GM13977 (cell line): Measurements from ENCODE around the gene TMEM74B.

ENCODE experiments used
- DNase-seq: peaks from one replicate; pipeline ENCODE4 v3.0.0; 2012; ENCODE audit warnings: low spot score
- in situ Hi-C: fragments of 300-500 bp; cut with MboI; formaldehyde crosslinking; loops from one replicate; pipeline ENCODE4 v1.12.0; 2022; ENCODE audit warnings: low sequenced_read_pairs, low pct_unique_long_range_greater_than_20kb, mixed read lengths, inconsistent platforms; ENCODE audit not compliant: unreplicated experiment
- TF ChIP-seq, protein P1 (sequence below): IDR thresholded peaks from 2 replicates; pipeline ENCODE4 v1.5.1; 2012; ENCODE audit warnings: mild to moderate bottlenecking, control low read depth; ENCODE audit not compliant: insufficient read depth; ENCODE audit errors: extremely low read depth, missing control alignments

The TMEM74B gene

DNA sequence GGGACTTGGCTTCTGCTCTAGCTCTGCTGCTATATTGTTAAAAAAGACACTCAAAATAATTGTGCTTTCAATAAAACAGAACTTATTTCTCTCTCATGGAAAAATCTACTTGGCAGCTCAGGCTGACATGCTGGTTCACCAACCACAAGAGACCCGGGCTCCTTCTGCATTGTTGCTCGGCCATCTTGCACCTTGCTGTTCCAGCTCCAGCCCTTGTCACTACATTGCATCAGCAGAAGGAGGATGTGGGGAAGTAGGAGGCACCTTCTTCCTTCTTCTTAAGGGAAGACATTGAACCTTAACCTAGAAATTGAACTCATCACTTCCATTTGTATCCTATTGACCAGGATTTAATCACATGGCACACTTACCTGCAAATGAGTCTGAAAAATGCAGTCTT is 11.9 kb upstream of the TMEM74B start:
- DNase-seq, result no peak
- in situ Hi-C loops, result no loop called here
- TF ChIP-seq, protein P1, sequence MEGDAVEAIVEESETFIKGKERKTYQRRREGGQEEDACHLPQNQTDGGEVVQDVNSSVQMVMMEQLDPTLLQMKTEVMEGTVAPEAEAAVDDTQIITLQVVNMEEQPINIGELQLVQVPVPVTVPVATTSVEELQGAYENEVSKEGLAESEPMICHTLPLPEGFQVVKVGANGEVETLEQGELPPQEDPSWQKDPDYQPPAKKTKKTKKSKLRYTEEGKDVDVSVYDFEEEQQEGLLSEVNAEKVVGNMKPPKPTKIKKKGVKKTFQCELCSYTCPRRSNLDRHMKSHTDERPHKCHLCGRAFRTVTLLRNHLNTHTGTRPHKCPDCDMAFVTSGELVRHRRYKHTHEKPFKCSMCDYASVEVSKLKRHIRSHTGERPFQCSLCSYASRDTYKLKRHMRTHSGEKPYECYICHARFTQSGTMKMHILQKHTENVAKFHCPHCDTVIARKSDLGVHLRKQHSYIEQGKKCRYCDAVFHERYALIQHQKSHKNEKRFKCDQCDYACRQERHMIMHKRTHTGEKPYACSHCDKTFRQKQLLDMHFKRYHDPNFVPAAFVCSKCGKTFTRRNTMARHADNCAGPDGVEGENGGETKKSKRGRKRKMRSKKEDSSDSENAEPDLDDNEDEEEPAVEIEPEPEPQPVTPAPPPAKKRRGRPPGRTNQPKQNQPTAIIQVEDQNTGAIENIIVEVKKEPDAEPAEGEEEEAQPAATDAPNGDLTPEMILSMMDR, result no peak

DNA sequence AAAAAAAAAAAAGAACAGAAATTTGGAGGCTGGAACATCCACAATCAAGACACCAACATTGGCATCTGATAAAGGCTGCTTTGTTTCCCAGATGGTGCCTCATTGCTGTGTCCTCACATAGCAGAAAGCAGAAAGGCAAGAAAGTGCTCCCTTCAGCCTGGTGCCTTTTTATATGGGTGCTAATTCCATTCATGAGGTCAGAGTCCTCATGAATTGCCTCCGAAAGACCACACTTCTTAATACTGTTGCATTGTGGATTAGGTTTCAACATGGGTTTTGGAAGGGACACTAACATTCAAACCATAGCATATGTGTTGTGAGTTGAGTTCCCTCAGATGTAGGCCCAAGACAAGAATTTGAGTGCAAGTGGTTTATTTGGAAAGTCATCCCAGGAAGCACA is 10.4 kb upstream of the TMEM74B start:
- DNase-seq, result no peak

DNA sequence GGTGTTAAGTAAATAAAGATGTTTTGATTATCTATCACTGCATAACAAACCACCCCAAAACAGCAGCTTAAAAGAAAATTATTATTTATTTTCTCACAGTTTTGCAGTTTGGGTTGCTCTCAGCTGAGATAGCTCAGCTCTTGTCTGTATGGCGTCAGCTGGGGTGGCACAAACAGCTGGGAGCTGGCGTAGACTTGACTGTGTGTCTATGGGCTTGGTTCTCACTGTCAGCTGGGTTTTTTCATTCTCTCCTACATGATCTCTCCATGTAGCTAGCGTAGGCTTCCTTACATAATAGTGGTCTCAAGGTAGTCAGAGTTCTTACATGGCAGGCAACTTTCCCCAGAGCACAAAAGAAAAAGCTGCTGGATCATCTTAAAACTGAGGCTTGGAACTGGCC is 6.5 kb upstream of the TMEM74B start:
- TF ChIP-seq, protein P1, result no peak
- in situ Hi-C loops, result no loop called here

More for the DNA sequence above, 10.4 kb upstream of the TMEM74B start:
- TF ChIP-seq, protein P1, result no peak
- in situ Hi-C loops, result no loop called here

DNA sequence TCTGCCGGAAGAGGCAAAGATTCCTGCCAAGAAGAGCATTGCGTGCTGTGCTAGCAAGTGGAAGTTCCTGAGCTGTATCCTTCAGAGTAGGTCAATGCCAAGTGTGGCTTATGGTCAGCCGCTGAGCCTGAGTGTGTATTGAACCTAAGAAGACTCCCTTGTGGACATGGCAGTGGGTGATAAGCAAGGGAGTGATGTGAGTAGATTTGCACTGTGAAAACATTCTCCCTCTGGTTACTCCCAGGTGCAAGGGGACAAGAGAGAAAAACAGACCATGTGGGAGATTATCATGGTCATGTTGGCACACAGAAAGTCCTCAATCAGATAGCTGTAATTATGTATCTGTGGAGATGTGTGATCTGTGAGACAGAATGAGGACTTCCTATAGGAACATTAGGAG is 6.1 kb upstream of the TMEM74B start:
- in situ Hi-C loops, result no loop called here
- DNase-seq, result no peak
- TF ChIP-seq, protein P1, result no peak

More for the DNA sequence above, 6.5 kb upstream of the TMEM74B start:
- no peak for DNase-seq

DNA sequence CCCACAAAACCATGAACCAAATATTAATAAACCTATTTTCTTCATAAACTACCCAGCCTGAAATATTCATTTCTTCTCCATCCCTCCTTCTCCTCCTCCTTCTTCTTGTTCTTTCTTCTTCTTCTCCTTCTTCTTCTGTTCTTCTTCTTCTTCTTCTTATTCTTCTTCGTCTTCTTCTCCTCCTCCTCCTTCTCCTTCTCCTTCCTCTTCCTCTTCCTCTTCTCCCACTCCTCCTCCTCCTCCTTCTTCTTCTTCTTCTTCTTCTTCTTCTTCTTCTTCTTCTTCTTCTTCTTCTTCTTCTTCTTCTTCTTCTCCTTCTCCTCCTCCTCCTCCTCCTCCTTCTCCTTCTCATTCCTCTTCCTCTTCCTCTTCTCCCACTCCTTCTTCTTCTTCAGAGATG is 5.0 kb upstream of the TMEM74B start:
- no peak for DNase-seq

DNA sequence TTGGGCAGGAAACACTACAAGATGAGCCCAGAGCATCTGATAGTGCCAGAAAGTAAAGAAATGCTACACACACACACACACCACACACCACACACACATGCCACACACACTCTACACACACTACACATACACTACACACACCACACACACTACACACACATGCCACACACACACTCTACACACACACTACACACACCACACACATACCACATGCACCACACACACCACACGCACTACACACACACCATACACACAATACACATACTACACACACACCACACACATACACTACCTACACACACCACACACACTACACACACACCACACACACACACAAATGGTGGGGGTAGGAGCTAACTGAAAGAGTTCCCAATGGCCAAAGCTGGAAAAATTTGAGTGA is 3.6 kb upstream of the TMEM74B start:
- TF ChIP-seq, protein P1, result no peak
- in situ Hi-C loops, result no loop called here
- DNase-seq, result no peak

More for the DNA sequence above, 5.0 kb upstream of the TMEM74B start:
- TF ChIP-seq, protein P1, result no peak
- in situ Hi-C loops, result no loop called here
